PC-3 (cell line): Measurements from ENCODE around the gene DOCK1. TPM values are rescaled to one million over a fixed set of nuclear protein-coding genes. Genes with fewer than 3 reads are reported as not detected.

Experiments
- ATAC-seq: fragments of 200-7000 bp; cut with Tn5 transposase; 2 replicates; pipeline ENCODE4 v1.9.1; 2020; ENCODE audit warnings: mild to moderate bottlenecking, moderate library complexity
- BruUV-seq: library from RNA; stranded (reverse); fragments of 400-500 nt; replicated peaks from 2 replicates; lab custom pipeline; 2021; lab: Mats Ljungman, UMichigan
- CTCF ChIA-PET: fragments of 300-600 bp; sonication (Branson Sonifier 250); formaldehyde crosslinking; loops from one replicate; lab custom pipeline; 2022; ENCODE audit warnings: antibody characterized with exemption; lab: Charles Lee
- POLR2A ChIA-PET: fragments of 300-600 bp; sonication (Branson Sonifier 250); formaldehyde crosslinking; loops from one replicate; lab custom pipeline; 2022; ENCODE audit warnings: antibody characterized with exemption; ENCODE audit not compliant: unreplicated experiment; lab: Charles Lee
- DNase-seq: peaks from one replicate; pipeline ENCODE4 v3.0.0-alpha.2; 2015
- H2AFZ ChIP-seq: fragments of 300-600 bp; sonication (generic); 2 replicates; pipeline ENCODE4 v1.6.0; 2016; ENCODE audit warnings: antibody characterized with exemption, low read length
- H3F3A ChIP-seq: fragments of 300-600 bp; sonication (generic); one replicate; pipeline ENCODE4 v1.6.0; 2017; ENCODE audit warnings: antibody characterized with exemption, low read length, control low read depth, mild to moderate bottlenecking; ENCODE audit not compliant: unreplicated experiment
- H3K27ac ChIP-seq: fragments of 300-600 bp; sonication (generic); 2 replicates; pipeline ENCODE4 v1.5.1; 2016; ENCODE audit warnings: mild to moderate bottlenecking, low read length
- H3K27me3 ChIP-seq: fragments of 300-600 bp; sonication (generic); 2 replicates; pipeline ENCODE4 v1.6.1; 2016; ENCODE audit warnings: low read length, mixed read lengths
- H3K36me3 ChIP-seq: fragments of 300-600 bp; sonication (generic); 2 replicates; pipeline ENCODE4 v1.6.1; 2016; ENCODE audit warnings: low read depth, mixed run types, low read length, mixed read lengths
- H3K4me1 ChIP-seq: fragments of 300-600 bp; sonication (generic); 2 replicates; pipeline ENCODE4 v1.5.1; 2016; ENCODE audit warnings: low read length; ENCODE audit not compliant: insufficient read depth
- H3K4me2 ChIP-seq: fragments of 300-600 bp; sonication (generic); 2 replicates; pipeline ENCODE4 v1.6.0; 2016; ENCODE audit warnings: low read length
- H3K4me3 ChIP-seq: fragments of 300-600 bp; sonication (generic); 2 replicates; pipeline ENCODE4 v1.5.1; 2016; ENCODE audit warnings: mild to moderate bottlenecking, low read length, mixed read lengths
- H3K79me2 ChIP-seq: fragments of 300-600 bp; sonication (generic); 2 replicates; pipeline ENCODE4 v1.6.1; 2017; ENCODE audit warnings: low read length, mixed read lengths
- H3K9ac ChIP-seq: fragments of 300-600 bp; sonication (generic); 2 replicates; pipeline ENCODE4 v1.6.0; 2016; ENCODE audit warnings: mild to moderate bottlenecking, low read length
- H3K9me2 ChIP-seq: fragments of 300-600 bp; sonication (generic); replicated peaks from 2 replicates; pipeline ENCODE4 v1.6.1; 2016; ENCODE audit warnings: mixed run types, low read length, mixed read lengths
- H3K9me3 ChIP-seq: fragments of 300-600 bp; sonication (generic); 2 replicates; pipeline ENCODE4 v1.6.1; 2016; ENCODE audit warnings: low read length, mixed read lengths
- H4K20me1 ChIP-seq: fragments of 300-600 bp; sonication (generic); 2 replicates; pipeline ENCODE4 v1.6.1; 2016; ENCODE audit warnings: low read length, mixed read lengths
- EZH2 ChIP-seq: fragments of 300-600 bp; sonication (generic); IDR thresholded peaks from one replicate; pipeline ENCODE4 v1.6.1; 2017; ENCODE audit warnings: antibody characterized with exemption, mild to moderate bottlenecking, low read length; ENCODE audit not compliant: unreplicated experiment
- EZH2phosphoT487 ChIP-seq: fragments of 300-600 bp; sonication (generic); IDR thresholded peaks from 2 replicates; pipeline ENCODE4 v1.6.1; 2018; ENCODE audit warnings: mild to moderate bottlenecking, antibody characterized with exemption, low read length, borderline replicate concordance
- intact Hi-C: fragments of 100-400 bp; cut with micrococcal nuclease; formaldehyde crosslinking; loops from 2 replicates; pipeline ENCODE4 v1.9.0; 2023
- total RNA-seq: library from RNA; depleted of rRNA; stranded (reverse); fragments of >200 nt; gene quantifications from 2 replicates; pipeline ENCODE4 v1.2.3, GENCODE V29; 2014
- TF ChIP-seq, protein P1 (sequence below): fragments of 300-600 bp; sonication (generic); conservative IDR thresholded peaks from 2 replicates; pipeline ENCODE4 v1.5.1; 2017; ENCODE audit warnings: antibody characterized with exemption, low read depth, mild to moderate bottlenecking, low read length

The DOCK1 gene
- total RNA-seq, 1 experiment from 2014 or later, result 34.3 TPM

DNA sequence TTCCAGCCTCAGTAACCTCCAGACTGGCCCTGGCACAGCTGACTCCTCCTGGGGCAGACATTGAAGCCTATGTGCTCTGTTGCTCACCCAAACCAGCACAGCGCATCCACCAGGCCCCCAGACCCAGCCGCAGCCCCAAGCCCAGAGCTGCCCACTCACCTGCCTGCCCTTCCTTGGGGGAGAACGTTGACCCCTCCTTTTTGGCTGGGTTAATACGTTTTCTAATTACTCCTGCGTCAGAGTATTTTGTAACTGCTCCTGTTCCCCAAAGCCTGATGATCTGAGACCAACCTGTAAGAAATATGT, 536.9 kb downstream of the DOCK1 start:
- H3K4me2 ChIP-seq, result no peak overlapping the region
- no peak overlapping the region for H3K9ac ChIP-seq
- TF ChIP-seq EZH2phosphoT487 (no peak), EZH2 (no peak)
- TF ChIP-seq, protein P1, sequence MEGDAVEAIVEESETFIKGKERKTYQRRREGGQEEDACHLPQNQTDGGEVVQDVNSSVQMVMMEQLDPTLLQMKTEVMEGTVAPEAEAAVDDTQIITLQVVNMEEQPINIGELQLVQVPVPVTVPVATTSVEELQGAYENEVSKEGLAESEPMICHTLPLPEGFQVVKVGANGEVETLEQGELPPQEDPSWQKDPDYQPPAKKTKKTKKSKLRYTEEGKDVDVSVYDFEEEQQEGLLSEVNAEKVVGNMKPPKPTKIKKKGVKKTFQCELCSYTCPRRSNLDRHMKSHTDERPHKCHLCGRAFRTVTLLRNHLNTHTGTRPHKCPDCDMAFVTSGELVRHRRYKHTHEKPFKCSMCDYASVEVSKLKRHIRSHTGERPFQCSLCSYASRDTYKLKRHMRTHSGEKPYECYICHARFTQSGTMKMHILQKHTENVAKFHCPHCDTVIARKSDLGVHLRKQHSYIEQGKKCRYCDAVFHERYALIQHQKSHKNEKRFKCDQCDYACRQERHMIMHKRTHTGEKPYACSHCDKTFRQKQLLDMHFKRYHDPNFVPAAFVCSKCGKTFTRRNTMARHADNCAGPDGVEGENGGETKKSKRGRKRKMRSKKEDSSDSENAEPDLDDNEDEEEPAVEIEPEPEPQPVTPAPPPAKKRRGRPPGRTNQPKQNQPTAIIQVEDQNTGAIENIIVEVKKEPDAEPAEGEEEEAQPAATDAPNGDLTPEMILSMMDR, result no peak
- ATAC-seq (no peak), DNase-seq (no peak)
- no peaks in the 10 kb centered on the region for H3F3A ChIP-seq
- POLR2A ChIA-PET, result no interaction called here
- H3K9me2 ChIP-seq, result no peaks in the 10 kb centered on the region
- H2AFZ ChIP-seq, result no peak overlapping the region
- intact Hi-C loops, result no loop called here
- no peak overlapping the region for H3K4me3 ChIP-seq
- no peaks in the 10 kb centered on the region for H4K20me1 ChIP-seq
- no peaks in the 10 kb centered on the region for H3K4me1 ChIP-seq
- BruUV-seq, result no TSS peak
- H3K36me3 ChIP-seq, result no peaks in the 10 kb centered on the region
- H3K27ac ChIP-seq, result no peak overlapping the region
- H3K79me2 ChIP-seq, result no peaks in the 10 kb centered on the region
- CTCF ChIA-PET, result no interaction called here
- no peaks in the 10 kb centered on the region for H3K27me3 ChIP-seq
- H3K9me3 ChIP-seq, result no peaks in the 10 kb centered on the region

DNA sequence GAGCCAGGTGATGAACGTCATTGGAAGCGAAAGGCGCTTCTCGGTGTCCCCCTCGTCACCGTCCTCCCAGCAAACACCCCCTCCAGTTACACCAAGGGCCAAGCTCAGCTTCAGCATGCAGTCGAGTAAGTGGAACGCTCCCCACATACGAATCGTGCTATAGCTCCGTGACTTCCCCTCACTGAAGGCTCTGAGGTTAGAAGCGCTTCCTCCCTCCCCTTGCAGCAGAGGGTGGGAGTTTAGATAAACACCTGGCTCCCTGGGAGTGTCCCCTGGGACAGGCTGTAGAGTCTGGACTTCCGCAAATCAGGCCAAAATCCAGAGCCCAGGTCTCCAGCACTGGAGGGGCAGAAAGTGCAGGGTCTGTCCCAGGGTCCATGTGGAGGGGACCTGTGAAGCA, 538.9 kb downstream of the DOCK1 start:
- no peak for TF ChIP-seq EZH2phosphoT487
- TF ChIP-seq EZH2, result no peak
- no peak overlapping the region for H2AFZ ChIP-seq
- POLR2A ChIA-PET, result no interaction called here

DNA sequence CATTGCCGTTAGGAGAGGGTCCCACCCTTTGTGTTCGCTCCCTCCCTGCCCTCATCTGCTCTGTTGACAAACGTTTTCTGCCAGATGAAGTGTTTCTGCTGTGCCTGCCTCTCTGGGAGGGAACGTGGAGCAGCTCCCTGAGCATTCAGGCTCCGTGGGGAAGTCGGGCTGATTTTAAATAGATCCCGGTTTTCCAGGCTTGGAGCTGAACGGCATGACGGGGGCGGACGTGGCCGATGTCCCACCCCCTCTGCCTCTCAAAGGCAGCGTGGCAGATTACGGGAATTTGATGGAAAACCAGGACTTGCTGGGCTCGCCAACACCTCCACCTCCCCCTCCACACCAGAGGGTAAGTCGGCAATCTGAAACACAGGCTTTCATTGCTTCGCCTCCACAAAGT, 542.0 kb downstream of the DOCK1 start:
- no TSS peak for BruUV-seq
- Histone ChIP-seq H4K20me1 (no peaks in the 10 kb centered on the region), H3K4me1 (no peaks in the 10 kb centered on the region), H3K4me2 (no peak overlapping the region), H3K9ac (no peak overlapping the region), H3K4me3 (no peak overlapping the region), H3K27ac (no peak overlapping the region), H3K27me3 (no peaks in the 10 kb centered on the region), H3K36me3 (no peaks in the 10 kb centered on the region), H2AFZ (no peak overlapping the region), H3K79me2 (no peaks in the 10 kb centered on the region), H3K9me2 (no peaks in the 10 kb centered on the region), H3K9me3 (no peaks in the 10 kb centered on the region), H3F3A (no peaks in the 10 kb centered on the region)
- POLR2A ChIA-PET, result no interaction called here
- intact Hi-C loops, result no loop called here
- DNase-seq (no peak), ATAC-seq (no peak)
- no peak for TF ChIP-seq EZH2
- TF ChIP-seq, protein P1, result no peak
- TF ChIP-seq EZH2phosphoT487, result no peak
- CTCF ChIA-PET, result no interaction called here

More for the DNA sequence above, 538.9 kb downstream of the DOCK1 start:
- no peak overlapping the region for H3K9ac ChIP-seq
- H3K9me3 ChIP-seq, result no peaks in the 10 kb centered on the region
- no peak for ATAC-seq
- H3K4me2 ChIP-seq, result no peak overlapping the region
- no peaks in the 10 kb centered on the region for H3K36me3 ChIP-seq
- intact Hi-C loops, result no loop called here
- no peaks in the 10 kb centered on the region for H3K4me1 ChIP-seq
- H4K20me1 ChIP-seq, result no peaks in the 10 kb centered on the region
- no peaks in the 10 kb centered on the region for H3K79me2 ChIP-seq
- no peak overlapping the region for H3K27ac ChIP-seq
- BruUV-seq, result no TSS peak
- no peak for DNase-seq
- no peaks in the 10 kb centered on the region for H3K27me3 ChIP-seq
- CTCF ChIA-PET, result no interaction called here
- H3F3A ChIP-seq, result no peaks in the 10 kb centered on the region
- no peaks in the 10 kb centered on the region for H3K9me2 ChIP-seq
- no peak overlapping the region for H3K4me3 ChIP-seq
